KMS-11 (cell line): ENCODE data around the gene ABLIM1.

Source experiments
- H2AFZ ChIP-seq: fragments of 200-600 bp; sonication (generic); 2 replicates; pipeline ENCODE4 v1.6.1; 2016; ENCODE audit warnings: antibody characterized with exemption, mixed run types, low read depth
- H3K27ac ChIP-seq: fragments of 200-600 bp; sonication (generic); 2 replicates; pipeline ENCODE4 v1.6.1; 2016; ENCODE audit warnings: mild to moderate bottlenecking, mixed run types
- H3K27me3 ChIP-seq: fragments of 200-600 bp; sonication (generic); 2 replicates; pipeline ENCODE4 v1.6.1; 2017; ENCODE audit warnings: mild to moderate bottlenecking, low read depth, mixed run types, moderate library complexity; ENCODE audit not compliant: insufficient read depth
- H3K36me3 ChIP-seq: fragments of 200-600 bp; sonication (generic); 2 replicates; pipeline ENCODE4 v1.6.1; 2017; ENCODE audit warnings: mild to moderate bottlenecking, mixed run types; ENCODE audit not compliant: insufficient read depth
- H3K4me1 ChIP-seq: fragments of 200-600 bp; sonication (generic); 2 replicates; pipeline ENCODE4 v1.6.1; 2016; ENCODE audit warnings: mild to moderate bottlenecking, low read depth, mixed run types; ENCODE audit not compliant: poor library complexity, severe bottlenecking
- H3K4me2 ChIP-seq: fragments of 200-600 bp; sonication (generic); 2 replicates; pipeline ENCODE4 v1.7.0; 2016; ENCODE audit warnings: mild to moderate bottlenecking, mixed run types
- H3K4me3 ChIP-seq: fragments of 200-600 bp; sonication (generic); IDR thresholded peaks from 2 replicates; pipeline ENCODE4 v1.6.1; 2017; ENCODE audit warnings: low read depth, low read length, mixed read lengths; ENCODE audit not compliant: insufficient read depth
- H3K79me2 ChIP-seq: fragments of 200-600 bp; sonication (generic); 2 replicates; pipeline ENCODE4 v1.6.1; 2016; ENCODE audit warnings: low read depth, mixed run types; ENCODE audit not compliant: insufficient read depth
- H3K9ac ChIP-seq: fragments of 200-600 bp; sonication (generic); 2 replicates; pipeline ENCODE4 v1.6.1; 2016; ENCODE audit warnings: mild to moderate bottlenecking, mixed run types
- H4K20me1 ChIP-seq: fragments of 200-600 bp; sonication (generic); 2 replicates; pipeline ENCODE4 v1.6.1; 2016; ENCODE audit warnings: mild to moderate bottlenecking, mixed run types; ENCODE audit not compliant: insufficient read depth
- CTCF ChIP-seq: fragments of 200-600 bp; sonication (generic); conservative IDR thresholded peaks from 2 replicates; pipeline ENCODE4 v1.6.1; 2017; ENCODE audit warnings: low read depth, mild to moderate bottlenecking, antibody characterized with exemption, low read length, moderate library complexity, mixed read lengths

ABLIM1 gene

DNA sequence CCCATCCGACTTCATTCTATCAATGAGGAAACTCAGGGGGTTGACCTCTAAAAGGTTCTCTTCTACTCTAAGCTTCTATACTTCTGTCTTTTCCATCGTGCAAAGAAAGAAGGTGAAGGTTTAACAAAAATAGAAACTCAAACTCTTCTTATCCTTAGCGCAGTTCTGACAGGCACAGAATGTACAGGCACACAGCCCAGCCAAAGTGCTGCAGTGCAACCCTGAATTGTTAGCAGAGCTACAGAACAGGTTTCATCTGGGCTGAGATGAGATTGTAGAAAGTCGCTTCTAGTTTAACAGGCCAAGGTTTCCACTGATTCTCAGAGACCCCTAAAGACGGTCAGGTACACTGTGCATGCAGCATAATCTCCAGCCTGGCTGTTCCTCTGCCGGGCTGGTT is 174.5 kb downstream of the ABLIM1 start:
- TF ChIP-seq CTCF: no peak
- no peaks in the 10 kb centered on the region for H3K36me3 ChIP-seq
- no peak overlapping the region for H2AFZ ChIP-seq

GRCh38 chr10:114482480-114483304 is 175.4 kb downstream of the ABLIM1 start:
- H3K4me3 ChIP-seq: no peak overlapping the region
- no peak overlapping the region for H3K4me2 ChIP-seq
- no peaks in the 10 kb centered on the region for H4K20me1 ChIP-seq
- TF ChIP-seq CTCF: no peak
- no peaks in the 10 kb centered on the region for H3K79me2 ChIP-seq
- H2AFZ ChIP-seq: no peak overlapping the region
- H3K4me1 ChIP-seq: peaks cover 7% of the 10 kb centered on the region
- no peaks in the 10 kb centered on the region for H3K36me3 ChIP-seq
- H3K27me3 ChIP-seq: no peaks in the 10 kb centered on the region
- H3K27ac ChIP-seq: no peak overlapping the region
- no peak overlapping the region for H3K9ac ChIP-seq

More for the DNA sequence above, 174.5 kb downstream of the ABLIM1 start:
- Histone ChIP-seq H3K9ac (no peak overlapping the region), H3K4me3 (no peak overlapping the region), H3K27me3 (no peaks in the 10 kb centered on the region), H3K79me2 (no peaks in the 10 kb centered on the region), H4K20me1 (no peaks in the 10 kb centered on the region), H3K4me1 (peaks cover 16% of the 10 kb centered on the region), H3K4me2 (no peak overlapping the region), H3K27ac (no peak overlapping the region)

GRCh38 chr10:114481055-114481454 is 177.0 kb downstream of the ABLIM1 start:
- Histone ChIP-seq H3K79me2 (no peaks in the 10 kb centered on the region), H3K4me1 (no peaks in the 10 kb centered on the region), H3K9ac (no peak overlapping the region), H4K20me1 (no peaks in the 10 kb centered on the region), H3K36me3 (no peaks in the 10 kb centered on the region), H3K27ac (no peak overlapping the region), H3K4me3 (no peak overlapping the region), H3K4me2 (no peak overlapping the region), H2AFZ (no peak overlapping the region), H3K27me3 (no peaks in the 10 kb centered on the region)
- TF ChIP-seq CTCF: no peak

GRCh38 chr10:114479836-114480235 is 178.2 kb downstream of the ABLIM1 start:
- Histone ChIP-seq H3K9ac (no peak overlapping the region), H4K20me1 (no peaks in the 10 kb centered on the region), H3K27ac (no peak overlapping the region), H3K27me3 (no peaks in the 10 kb centered on the region), H3K4me2 (no peak overlapping the region), H3K4me3 (no peak overlapping the region), H3K4me1 (no peaks in the 10 kb centered on the region), H2AFZ (no peak overlapping the region), H3K36me3 (no peaks in the 10 kb centered on the region), H3K79me2 (no peaks in the 10 kb centered on the region)
- TF ChIP-seq CTCF: no peak
